Activated CD4-positive, alpha-beta T cell treated with anti-CD3 and anti-CD28 coated beads, Interleukin-2, amount 10 ng/mL, durations not matched to agents 24 days and 14 days (primary cell): ENCODE results near the gene GINS1. TPM values are rescaled to one million over a fixed set of nuclear protein-coding genes. Genes with fewer than 3 reads are reported as not detected.

Experiments used
- DNase-seq: peaks from one replicate; pipeline ENCODE4 v3.0.0; 2022
- H3K27ac Mint-ChIP-seq: one replicate; pipeline ENCODE4 v1.8.0; 2022; ENCODE audit warnings: mild to moderate bottlenecking, mixed read lengths
- H3K27me3 Mint-ChIP-seq: one replicate; pipeline ENCODE4 v1.8.0; 2022; ENCODE audit warnings: mixed read lengths
- H3K36me3 Mint-ChIP-seq: one replicate; pipeline ENCODE4 v1.8.0; 2022; ENCODE audit warnings: low read depth, mild to moderate bottlenecking, mixed read lengths
- H3K4me1 Mint-ChIP-seq: one replicate; pipeline ENCODE4 v1.8.0; 2021; ENCODE audit warnings: mixed read lengths
- H3K4me3 Mint-ChIP-seq: one replicate; pipeline ENCODE4 v1.8.0; 2022; ENCODE audit warnings: mild to moderate bottlenecking, moderate library complexity, mixed read lengths
- H3K9me3 Mint-ChIP-seq: one replicate; pipeline ENCODE4 v1.8.0; 2021; ENCODE audit warnings: mixed read lengths
- intact Hi-C: fragments of 100-400 bp; cut with micrococcal nuclease; formaldehyde crosslinking; loops from one replicate; pipeline ENCODE4 v1.15.1; 2023
- total RNA-seq: library from RNA; stranded (reverse); gene quantifications from 2 replicates; pipeline ENCODE4 v1.2.3, GENCODE V29; 2022

The GINS1 gene
- total RNA-seq, 1 donor from 2014 or later = 43.0 TPM

GRCh38 chr20:25481235-25481917, 73.9 kb downstream of the GINS1 start:
- H3K4me1 Mint-ChIP-seq = peaks cover 15% of the 10 kb centered on the region
- intact Hi-C loops = no loop called here
- H3K36me3 Mint-ChIP-seq = no peaks in the 10 kb centered on the region
- no peak for DNase-seq
- H3K4me3 Mint-ChIP-seq = no peak overlapping the region
- H3K9me3 Mint-ChIP-seq = no peaks in the 10 kb centered on the region
- no peak overlapping the region for H3K27ac Mint-ChIP-seq
- no peaks in the 10 kb centered on the region for H3K27me3 Mint-ChIP-seq

- intact Hi-C loops = no loop called here
- H3K27me3 Mint-ChIP-seq = no peaks in the 10 kb centered on the region
- no peak for DNase-seq
- H3K27ac Mint-ChIP-seq = no peak overlapping the region
- no peak overlapping the region for H3K4me3 Mint-ChIP-seq
- H3K9me3 Mint-ChIP-seq = no peaks in the 10 kb centered on the region
- no peaks in the 10 kb centered on the region for H3K36me3 Mint-ChIP-seq
- H3K4me1 Mint-ChIP-seq = peaks cover 17% of the 10 kb centered on the region
Measured at GRCh38 chr20:25481918-25482253, 74.4 kb downstream of the GINS1 start.

- no peaks in the 10 kb centered on the region for H3K36me3 Mint-ChIP-seq
- no peaks in the 10 kb centered on the region for H3K27me3 Mint-ChIP-seq
- no peaks in the 10 kb centered on the region for H3K9me3 Mint-ChIP-seq
- intact Hi-C loops = no loop called here
- DNase-seq = no peak
- H3K27ac Mint-ChIP-seq = no peak overlapping the region
- H3K4me3 Mint-ChIP-seq = no peak overlapping the region
- peaks cover 17% of the 10 kb centered on the region for H3K4me1 Mint-ChIP-seq
Measured at GRCh38 chr20:25483431-25484132, 76.1 kb downstream of the GINS1 start.

GRCh38 chr20:25484224-25484846, 76.9 kb downstream of the GINS1 start:
- H3K36me3 Mint-ChIP-seq = no peaks in the 10 kb centered on the region
- DNase-seq = no peak
- no peak overlapping the region for H3K4me3 Mint-ChIP-seq
- H3K4me1 Mint-ChIP-seq = peaks cover 17% of the 10 kb centered on the region
- no peak overlapping the region for H3K27ac Mint-ChIP-seq
- intact Hi-C loops = no loop called here
- no peaks in the 10 kb centered on the region for H3K9me3 Mint-ChIP-seq
- no peaks in the 10 kb centered on the region for H3K27me3 Mint-ChIP-seq

DNA sequence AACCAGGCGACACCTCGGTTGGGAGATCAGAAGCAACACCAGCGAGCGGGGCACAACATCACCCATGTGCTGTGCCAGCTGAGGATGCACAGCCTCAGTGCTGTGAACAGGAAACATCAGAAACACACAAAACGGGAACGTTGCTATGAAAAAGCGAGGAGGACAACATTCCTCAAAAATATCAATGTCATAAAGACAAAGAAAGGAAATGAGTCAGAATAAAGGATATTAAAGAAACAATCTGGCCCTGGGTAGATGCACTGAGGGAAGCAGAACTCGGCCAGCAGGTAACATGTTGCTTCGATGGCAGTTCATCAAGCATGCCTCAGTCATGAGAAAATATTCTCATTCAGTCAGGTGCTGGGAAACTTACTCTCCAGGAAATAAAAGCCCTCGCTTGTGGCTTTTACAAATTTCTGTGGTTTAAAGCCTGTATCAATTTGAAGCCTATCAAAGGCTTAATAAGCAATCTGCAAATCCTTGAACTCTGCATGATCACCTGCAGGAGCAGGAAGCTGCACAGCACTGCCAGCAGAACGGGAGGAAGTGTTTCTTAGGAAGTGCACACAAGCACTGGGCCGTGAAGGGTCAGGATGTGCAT, 77.5 kb downstream of the GINS1 start:
- no peak overlapping the region for H3K4me3 Mint-ChIP-seq
- H3K27ac Mint-ChIP-seq = no peak overlapping the region
- H3K4me1 Mint-ChIP-seq = peaks cover 17% of the 10 kb centered on the region
- H3K36me3 Mint-ChIP-seq = no peaks in the 10 kb centered on the region
- DNase-seq = no peak
- intact Hi-C loops = no loop called here
- no peaks in the 10 kb centered on the region for H3K27me3 Mint-ChIP-seq
- H3K9me3 Mint-ChIP-seq = no peaks in the 10 kb centered on the region

DNA sequence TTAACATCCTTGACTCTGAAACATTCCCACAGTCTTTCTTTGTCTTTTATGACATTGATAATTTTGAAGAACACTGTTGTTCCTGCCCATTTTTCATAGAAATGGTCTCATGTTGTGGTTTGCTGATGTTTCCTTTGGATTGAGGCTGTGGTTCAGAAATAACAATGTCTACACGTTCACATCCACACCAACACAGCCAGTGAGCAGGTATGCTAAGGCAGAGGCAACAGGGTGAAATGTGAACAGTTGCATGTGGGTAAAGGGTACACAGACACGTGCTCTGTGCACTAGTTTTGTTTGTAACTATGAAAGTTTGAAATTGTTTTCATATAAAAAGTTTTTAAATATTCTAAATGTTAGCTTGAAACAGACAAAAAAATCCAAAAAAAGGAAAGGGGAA, 78.4 kb downstream of the GINS1 start:
- no peak overlapping the region for H3K4me3 Mint-ChIP-seq
- H3K9me3 Mint-ChIP-seq = no peaks in the 10 kb centered on the region
- H3K27ac Mint-ChIP-seq = no peak overlapping the region
- no peak for DNase-seq
- no peaks in the 10 kb centered on the region for H3K27me3 Mint-ChIP-seq
- no peaks in the 10 kb centered on the region for H3K36me3 Mint-ChIP-seq
- peaks cover 17% of the 10 kb centered on the region for H3K4me1 Mint-ChIP-seq
- intact Hi-C loops = no loop called here

GRCh38 chr20:25486377-25486776, 78.9 kb downstream of the GINS1 start:
- H3K36me3 Mint-ChIP-seq = no peaks in the 10 kb centered on the region
- intact Hi-C loops = no loop called here
- H3K4me3 Mint-ChIP-seq = no peak overlapping the region

DNA sequence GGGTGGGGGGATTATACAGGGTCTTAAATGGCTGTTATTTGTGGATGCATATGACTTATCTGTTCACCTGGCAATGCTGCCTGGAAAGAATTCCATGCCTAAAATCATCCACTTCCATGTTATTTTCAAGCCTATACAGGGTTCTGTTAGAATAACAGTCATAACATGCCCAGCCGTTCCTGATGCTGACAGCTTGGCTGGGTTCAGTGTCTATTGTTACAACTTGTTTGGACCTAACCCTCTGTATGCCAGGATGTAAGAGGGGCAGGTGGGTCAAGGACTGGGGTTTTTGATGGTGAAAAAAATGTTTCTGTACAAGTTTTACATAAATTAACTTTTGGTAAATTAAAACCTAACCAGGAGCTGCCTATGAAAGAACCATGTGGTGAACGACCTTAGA, 79.8 kb downstream of the GINS1 start:
- Mint-ChIP-seq H3K27me3 (no peaks in the 10 kb centered on the region), H3K9me3 (no peaks in the 10 kb centered on the region), H3K27ac (no peak overlapping the region), H3K36me3 (no peaks in the 10 kb centered on the region), H3K4me3 (no peak overlapping the region), H3K4me1 (peaks cover 17% of the 10 kb centered on the region)
- DNase-seq = no peak
- intact Hi-C loops = no loop called here

More at GRCh38 chr20:25486377-25486776, 78.9 kb downstream of the GINS1 start:
- DNase-seq = no peak
- Mint-ChIP-seq H3K4me1 (peaks cover 17% of the 10 kb centered on the region), H3K27me3 (no peaks in the 10 kb centered on the region), H3K27ac (no peak overlapping the region), H3K9me3 (no peaks in the 10 kb centered on the region)

DNA sequence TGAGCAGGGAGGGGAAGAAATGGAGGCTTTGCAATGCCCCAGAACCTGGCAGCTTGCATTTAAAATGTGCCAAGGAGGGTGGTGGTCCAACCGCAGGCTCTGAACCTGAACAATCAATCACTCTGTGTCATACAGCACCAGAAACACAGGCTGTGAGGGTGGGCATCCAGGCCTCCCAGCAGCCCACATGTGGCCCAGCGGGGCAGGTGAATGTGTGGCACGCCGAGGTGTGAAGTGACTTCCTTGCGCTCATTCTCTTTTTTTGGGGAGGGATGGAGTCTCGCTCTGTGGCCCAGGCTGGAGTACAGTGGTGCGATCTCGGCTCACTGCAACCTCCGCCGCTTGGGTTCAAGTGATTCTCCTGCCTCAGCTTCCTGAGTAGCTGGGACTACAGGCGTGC, 80.5 kb downstream of the GINS1 start:
- Mint-ChIP-seq H3K27me3 (no peaks in the 10 kb centered on the region), H3K27ac (no peak overlapping the region), H3K4me1 (peaks cover 17% of the 10 kb centered on the region), H3K9me3 (no peaks in the 10 kb centered on the region), H3K4me3 (no peak overlapping the region), H3K36me3 (no peaks in the 10 kb centered on the region)
- intact Hi-C loops = no loop called here
- no peak for DNase-seq

GRCh38 chr20:25489221-25489871, 81.9 kb downstream of the GINS1 start:
- H3K36me3 Mint-ChIP-seq = no peaks in the 10 kb centered on the region
- H3K4me3 Mint-ChIP-seq = no peak overlapping the region
- intact Hi-C loops = no loop called here
- H3K27ac Mint-ChIP-seq = no peak overlapping the region
- no peaks in the 10 kb centered on the region for H3K9me3 Mint-ChIP-seq
- no peak for DNase-seq
- H3K27me3 Mint-ChIP-seq = no peaks in the 10 kb centered on the region
- peaks cover 17% of the 10 kb centered on the region for H3K4me1 Mint-ChIP-seq

DNA sequence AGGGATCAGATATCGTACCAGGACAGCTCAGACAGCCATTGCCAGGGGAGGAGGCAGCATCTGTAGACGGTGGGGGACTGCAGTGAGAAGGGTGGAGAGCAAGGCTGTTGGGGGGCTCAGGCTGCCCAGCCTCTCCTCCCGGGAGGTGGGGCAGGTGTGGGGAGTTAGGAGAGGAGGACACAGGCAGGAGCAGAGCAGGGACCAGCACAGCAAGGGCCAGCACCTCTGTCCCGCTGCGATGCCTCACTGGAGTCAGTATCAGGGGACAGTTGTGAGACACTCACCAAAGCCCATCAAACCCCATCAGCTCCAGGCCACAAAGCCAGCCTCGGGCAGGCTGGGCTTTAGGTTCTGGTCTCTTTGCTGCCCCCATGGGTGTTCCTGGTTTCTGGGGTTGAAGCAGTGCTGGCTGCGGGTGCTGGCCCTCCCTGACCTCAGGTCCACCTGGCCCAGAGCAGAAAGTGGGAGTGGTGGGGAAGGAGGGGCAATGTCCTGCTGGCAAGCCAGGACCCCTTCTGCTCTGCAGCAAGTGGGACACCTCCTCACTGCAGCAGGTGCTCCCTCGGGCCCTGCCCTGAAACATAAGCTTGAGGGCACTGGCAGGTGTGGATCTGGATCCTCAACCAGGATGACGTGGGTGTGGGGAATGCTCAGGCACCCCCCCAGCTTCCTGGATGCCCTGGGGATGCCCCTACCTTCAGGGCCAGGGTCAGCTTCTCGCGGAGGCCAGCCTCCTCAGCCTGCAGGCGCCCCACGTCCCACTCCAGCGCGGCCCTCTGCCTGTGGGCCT, 83.4 kb downstream of the GINS1 start:
- H3K9me3 Mint-ChIP-seq = no peaks in the 10 kb centered on the region
- H3K27me3 Mint-ChIP-seq = no peaks in the 10 kb centered on the region
- intact Hi-C loops = no loop called here

DNA sequence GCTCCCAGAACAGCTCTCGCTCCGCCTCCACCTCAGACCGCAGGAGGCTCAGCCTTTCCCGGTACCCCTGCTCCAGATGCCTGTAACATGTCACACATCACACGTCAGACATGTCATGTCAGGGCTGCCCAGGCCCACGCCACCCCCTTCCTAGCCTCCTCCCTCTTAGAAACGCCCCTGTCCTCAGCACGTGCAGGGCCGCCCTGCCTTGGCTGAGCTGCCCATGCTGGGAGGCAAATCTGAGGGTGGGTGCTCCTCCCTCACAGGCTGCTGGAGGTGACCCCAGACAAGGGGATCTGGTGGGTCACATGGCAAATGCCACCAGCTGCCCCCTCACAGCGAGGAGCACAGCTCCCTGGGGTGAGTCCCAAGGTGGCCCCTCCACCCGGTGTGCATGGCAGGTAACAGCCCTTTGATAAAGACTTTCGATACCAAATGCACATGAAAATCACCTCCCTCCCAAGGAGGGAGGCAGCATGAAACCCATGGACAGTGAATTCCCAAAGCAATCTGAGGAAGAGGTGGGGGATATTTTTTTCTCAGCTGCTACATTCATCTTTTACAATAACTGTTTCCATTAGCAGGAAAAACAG, 84.1 kb downstream of the GINS1 start:
- intact Hi-C loops = no loop called here
- Mint-ChIP-seq H3K27ac (no peak overlapping the region), H3K36me3 (no peaks in the 10 kb centered on the region)

More for the DNA sequence above, 83.4 kb downstream of the GINS1 start:
- H3K4me1 Mint-ChIP-seq = peaks cover 5% of the 10 kb centered on the region
- H3K27ac Mint-ChIP-seq = no peak overlapping the region
- no peak overlapping the region for H3K4me3 Mint-ChIP-seq
- H3K36me3 Mint-ChIP-seq = no peaks in the 10 kb centered on the region
- no peak for DNase-seq

GRCh38 chr20:25493137-25493536, 85.7 kb downstream of the GINS1 start:
- no peaks in the 10 kb centered on the region for H3K9me3 Mint-ChIP-seq
- no peak for DNase-seq
- intact Hi-C loops = no loop called here

More for the DNA sequence above, 84.1 kb downstream of the GINS1 start:
- H3K4me3 Mint-ChIP-seq = no peak overlapping the region
- H3K4me1 Mint-ChIP-seq = peaks cover under 1% of the 10 kb centered on the region
- H3K27me3 Mint-ChIP-seq = no peaks in the 10 kb centered on the region
- no peak for DNase-seq
- no peaks in the 10 kb centered on the region for H3K9me3 Mint-ChIP-seq

More at GRCh38 chr20:25493137-25493536, 85.7 kb downstream of the GINS1 start:
- H3K36me3 Mint-ChIP-seq = no peaks in the 10 kb centered on the region
- H3K27ac Mint-ChIP-seq = no peak overlapping the region
- H3K4me1 Mint-ChIP-seq = no peaks in the 10 kb centered on the region
- no peaks in the 10 kb centered on the region for H3K27me3 Mint-ChIP-seq
- no peak overlapping the region for H3K4me3 Mint-ChIP-seq
